GM18520 (cell line): ENCODE measurements around the gene TMEM132C.

Source experiments
- ATAC-seq: cut with Tn5 transposase; IDR thresholded peaks from one replicate; pipeline ENCODE4 v1.9.1; 2021; ENCODE audit not compliant: unreplicated experiment

Gene TMEM132C

GRCh38 chr12:128652136-128652751 lies 385.3 kb downstream of the TMEM132C start:
- no peak for ATAC-seq

- ATAC-seq: no peak
Observed at GRCh38 chr12:128654468-128654867, 387.5 kb downstream of the TMEM132C start.

- no peak for ATAC-seq
Observed at GRCh38 chr12:128657378-128657777, 390.4 kb downstream of the TMEM132C start.

GRCh38 chr12:128660532-128661225 lies 393.7 kb downstream of the TMEM132C start:
- no peak for ATAC-seq

- ATAC-seq: no peak
Observed at GRCh38 chr12:128661226-128661569, 394.2 kb downstream of the TMEM132C start.

GRCh38 chr12:128662101-128662500 lies 395.1 kb downstream of the TMEM132C start:
- no peak for ATAC-seq

- ATAC-seq: no peak
Observed at GRCh38 chr12:128664501-128664900, 397.5 kb downstream of the TMEM132C start.

GRCh38 chr12:128667193-128667592 lies 400.2 kb downstream of the TMEM132C start:
- ATAC-seq: no peak

GRCh38 chr12:128671528-128672042 lies 404.6 kb downstream of the TMEM132C start:
- ATAC-seq: no peak

- ATAC-seq: no peak
Observed at GRCh38 chr12:128672428-128672827, 405.5 kb downstream of the TMEM132C start.

- no peak for ATAC-seq
Observed at GRCh38 chr12:128672893-128673292, 405.9 kb downstream of the TMEM132C start.

GRCh38 chr12:128675576-128675975 lies 408.6 kb downstream of the TMEM132C start:
- ATAC-seq: no peak

GRCh38 chr12:128680555-128680954 lies 413.6 kb downstream of the TMEM132C start:
- no peak for ATAC-seq

GRCh38 chr12:128682548-128683275 lies 415.7 kb downstream of the TMEM132C start:
- ATAC-seq: no peak

GRCh38 chr12:128684352-128684751 lies 417.4 kb downstream of the TMEM132C start:
- ATAC-seq: no peak

GRCh38 chr12:128685903-128686475 lies 419.0 kb downstream of the TMEM132C start:
- no peak for ATAC-seq

GRCh38 chr12:128687851-128688250 lies 420.9 kb downstream of the TMEM132C start:
- no peak for ATAC-seq

- ATAC-seq: no peak
Observed at GRCh38 chr12:128690641-128691040, 423.7 kb downstream of the TMEM132C start.

GRCh38 chr12:128693115-128693514 lies 426.1 kb downstream of the TMEM132C start:
- no peak for ATAC-seq

GRCh38 chr12:128693771-128694170 lies 426.8 kb downstream of the TMEM132C start:
- no peak for ATAC-seq

- ATAC-seq: no peak
Observed at GRCh38 chr12:128694445-128694844, 427.5 kb downstream of the TMEM132C start.

GRCh38 chr12:128695697-128696096 lies 428.7 kb downstream of the TMEM132C start:
- ATAC-seq: no peak
